ENCODE measurements around the gene NAV3.

DNA sequence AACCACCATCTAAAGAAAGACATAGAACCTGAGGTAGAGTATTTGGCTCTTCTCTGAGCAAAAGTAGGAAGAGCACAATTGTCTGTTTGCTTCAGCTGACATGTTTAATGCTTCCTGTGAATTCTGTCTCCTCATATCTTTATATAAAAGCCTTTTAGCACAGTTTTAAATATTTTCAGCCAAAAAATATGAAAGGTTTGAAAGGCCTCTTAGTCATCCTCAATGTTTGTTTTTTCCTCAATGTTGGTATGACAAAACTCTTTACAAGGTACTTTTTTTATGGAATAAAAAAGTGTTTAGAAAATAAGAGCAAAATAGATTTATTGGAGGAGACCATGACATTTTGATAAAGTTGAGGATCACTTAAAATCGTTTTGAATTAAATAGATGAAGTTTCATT, 360.9 kb downstream of the NAV3 start:
- TF ChIP-seq BHLHE40 (IDR thresholded peaks at IDR 0.05; ENCODE audit: low read depth, low read length) (no peak), RFX5 (IDR thresholded peaks at IDR 0.05; ENCODE audit: low read depth, low read length) (no peak), POLR2A (IDR thresholded peaks at IDR 0.05; ENCODE audit: low read depth, low read length) (no peak), CEBPB (IDR thresholded peaks at IDR 0.05; ENCODE audit: low read depth, low read length) (no peak), RCOR1 (IDR thresholded peaks at IDR 0.05; ENCODE audit: insufficient replicate concordance, low read length) (no peak), FOS (IDR thresholded peaks at IDR 0.05; ENCODE audit: low read depth, low read length) (no peak), RAD21 (IDR thresholded peaks at IDR 0.05; ENCODE audit: low read length) (no peak), SMC3 (IDR thresholded peaks at IDR 0.05; ENCODE audit: low read depth, low read length) (no peak), MAZ (IDR thresholded peaks at IDR 0.05; ENCODE audit: borderline replicate concordance, low read depth, low read length) (no peak), CHD1 (IDR thresholded peaks at IDR 0.05; ENCODE audit: low read depth, low read length) (no peak), MAFK (IDR thresholded peaks at IDR 0.05; ENCODE audit: low read depth, low read length) (no peak), NFE2L2 (IDR thresholded peaks at IDR 0.05; ENCODE audit: low read depth, low read length) (no peak)
- TF ChIP-seq, protein P1, sequence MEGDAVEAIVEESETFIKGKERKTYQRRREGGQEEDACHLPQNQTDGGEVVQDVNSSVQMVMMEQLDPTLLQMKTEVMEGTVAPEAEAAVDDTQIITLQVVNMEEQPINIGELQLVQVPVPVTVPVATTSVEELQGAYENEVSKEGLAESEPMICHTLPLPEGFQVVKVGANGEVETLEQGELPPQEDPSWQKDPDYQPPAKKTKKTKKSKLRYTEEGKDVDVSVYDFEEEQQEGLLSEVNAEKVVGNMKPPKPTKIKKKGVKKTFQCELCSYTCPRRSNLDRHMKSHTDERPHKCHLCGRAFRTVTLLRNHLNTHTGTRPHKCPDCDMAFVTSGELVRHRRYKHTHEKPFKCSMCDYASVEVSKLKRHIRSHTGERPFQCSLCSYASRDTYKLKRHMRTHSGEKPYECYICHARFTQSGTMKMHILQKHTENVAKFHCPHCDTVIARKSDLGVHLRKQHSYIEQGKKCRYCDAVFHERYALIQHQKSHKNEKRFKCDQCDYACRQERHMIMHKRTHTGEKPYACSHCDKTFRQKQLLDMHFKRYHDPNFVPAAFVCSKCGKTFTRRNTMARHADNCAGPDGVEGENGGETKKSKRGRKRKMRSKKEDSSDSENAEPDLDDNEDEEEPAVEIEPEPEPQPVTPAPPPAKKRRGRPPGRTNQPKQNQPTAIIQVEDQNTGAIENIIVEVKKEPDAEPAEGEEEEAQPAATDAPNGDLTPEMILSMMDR (conservative IDR thresholded peaks at IDR 0.05; ENCODE audit: low read depth, low read length) = no peak
- TF ChIP-seq, protein P2, sequence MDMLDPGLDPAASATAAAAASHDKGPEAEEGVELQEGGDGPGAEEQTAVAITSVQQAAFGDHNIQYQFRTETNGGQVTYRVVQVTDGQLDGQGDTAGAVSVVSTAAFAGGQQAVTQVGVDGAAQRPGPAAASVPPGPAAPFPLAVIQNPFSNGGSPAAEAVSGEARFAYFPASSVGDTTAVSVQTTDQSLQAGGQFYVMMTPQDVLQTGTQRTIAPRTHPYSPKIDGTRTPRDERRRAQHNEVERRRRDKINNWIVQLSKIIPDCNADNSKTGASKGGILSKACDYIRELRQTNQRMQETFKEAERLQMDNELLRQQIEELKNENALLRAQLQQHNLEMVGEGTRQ (IDR thresholded peaks at IDR 0.05; ENCODE audit: low read depth, low read length) = no peak

Measured in IMR-90 (cell line).